ENCODE results near the gene TMCC1.
"Not testable (repeated sequence)": the region's sequence is repeated elsewhere in the genome, so short reads cannot be mapped to it uniquely, and the experiment has no call there.

TMCC1 gene

DNA sequence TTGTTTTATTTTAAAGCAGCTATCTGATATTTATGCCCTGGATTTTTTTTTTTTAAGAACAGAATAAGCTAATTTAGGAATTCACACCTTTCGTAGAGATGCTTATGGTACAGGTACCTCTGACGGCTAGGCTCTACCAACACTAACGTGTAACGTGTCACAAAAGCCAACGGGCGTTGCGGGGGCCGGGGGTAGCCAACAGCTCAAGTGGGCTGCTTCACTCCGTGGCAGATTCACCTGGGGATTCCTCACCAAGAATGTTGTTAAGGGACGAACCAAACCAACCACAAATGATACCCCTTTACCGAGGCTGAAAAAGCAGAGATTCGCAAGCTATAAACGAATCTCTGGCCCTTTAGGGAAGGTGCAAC lies 1.0 kb downstream of the TMCC1 start:
- DNase-seq = no peak

DNA sequence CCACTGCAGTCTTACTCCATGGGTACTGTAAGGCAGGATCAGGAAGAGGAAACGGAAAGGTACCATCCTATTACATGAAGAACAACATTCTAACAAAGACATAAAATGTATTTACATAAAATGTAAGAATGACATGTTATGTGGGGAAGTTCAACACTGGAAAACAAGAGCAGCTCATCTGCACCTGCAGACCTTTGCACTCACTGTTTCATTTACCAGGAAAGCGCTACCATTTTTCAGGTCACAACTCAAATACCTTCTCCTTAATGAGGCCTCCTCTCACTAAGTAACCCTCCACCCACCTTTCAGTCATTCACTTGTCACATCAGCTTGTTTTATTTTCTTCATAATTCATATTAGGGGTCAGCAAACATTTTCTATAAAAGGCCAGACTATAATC lies 2.6 kb downstream of the TMCC1 start:
- DNase-seq = no peak

GRCh38 chr3:129890125-129890524 lies 3.4 kb downstream of the TMCC1 start:
- DNase-seq = no peak

GRCh38 chr3:129888771-129889170 lies 4.7 kb downstream of the TMCC1 start:
- peak; percentile 93 for DNase-seq

GRCh38 chr3:129881261-129881660 lies 12.2 kb downstream of the TMCC1 start:
- DNase-seq = no peak

GRCh38 chr3:129878355-129878754 lies 15.2 kb downstream of the TMCC1 start:
- DNase-seq = no peak

GRCh38 chr3:129874479-129874878 lies 19.0 kb downstream of the TMCC1 start:
- not testable (repeated sequence) for DNase-seq

DNA sequence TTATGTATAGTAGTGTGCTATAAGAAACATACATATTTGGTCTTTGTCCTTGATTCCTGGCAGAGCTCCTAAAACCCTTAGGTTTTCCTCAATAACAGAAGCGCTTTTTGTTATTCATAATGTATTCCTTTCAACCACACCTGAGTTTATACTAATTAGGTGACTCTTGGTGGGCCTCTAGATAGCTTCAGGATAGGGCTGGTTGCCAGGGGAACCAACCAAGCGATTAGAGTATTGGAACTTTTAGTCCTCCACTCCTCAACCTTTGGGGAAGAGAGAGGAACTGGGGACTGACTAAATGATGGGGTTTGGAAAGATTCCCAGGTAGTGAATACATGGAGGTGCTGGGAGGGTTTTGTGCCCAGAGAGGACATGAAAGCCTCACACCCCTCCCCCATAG lies 24.6 kb downstream of the TMCC1 start:
- DNase-seq = no peak

- no peak for DNase-seq
These were observed 25.9 kb downstream of the TMCC1 start for GRCh38 chr3:129867506-129868124.

GRCh38 chr3:129865806-129866205 lies 27.7 kb downstream of the TMCC1 start:
- DNase-seq = no peak

GRCh38 chr3:129864519-129864918 lies 29.0 kb downstream of the TMCC1 start:
- no peak for DNase-seq

DNA sequence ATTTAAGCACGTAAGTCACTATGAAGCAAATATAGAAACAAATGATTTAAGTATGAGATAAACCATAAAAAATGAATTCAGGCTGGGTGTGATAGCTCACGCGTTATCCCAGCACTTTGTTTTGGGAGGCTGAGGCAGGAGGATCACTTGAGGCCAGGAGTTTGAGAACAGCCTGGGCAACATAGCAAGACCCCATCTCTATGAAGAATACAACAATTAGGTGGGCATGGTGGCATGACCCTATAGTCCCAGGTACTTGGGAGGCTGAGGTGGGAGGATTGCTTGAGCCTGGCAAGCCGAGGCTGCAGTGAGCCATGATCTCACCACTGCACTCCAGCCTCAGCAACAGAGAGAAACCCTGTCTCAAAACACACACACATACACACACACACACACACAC lies 34.2 kb downstream of the TMCC1 start:
- DNase-seq = no peak

- DNase-seq = no peak
These were observed 35.6 kb downstream of the TMCC1 start for GRCh38 chr3:129857899-129858298.

GRCh38 chr3:129856790-129857189 lies 36.7 kb downstream of the TMCC1 start:
- not testable (repeated sequence) for DNase-seq

DNA sequence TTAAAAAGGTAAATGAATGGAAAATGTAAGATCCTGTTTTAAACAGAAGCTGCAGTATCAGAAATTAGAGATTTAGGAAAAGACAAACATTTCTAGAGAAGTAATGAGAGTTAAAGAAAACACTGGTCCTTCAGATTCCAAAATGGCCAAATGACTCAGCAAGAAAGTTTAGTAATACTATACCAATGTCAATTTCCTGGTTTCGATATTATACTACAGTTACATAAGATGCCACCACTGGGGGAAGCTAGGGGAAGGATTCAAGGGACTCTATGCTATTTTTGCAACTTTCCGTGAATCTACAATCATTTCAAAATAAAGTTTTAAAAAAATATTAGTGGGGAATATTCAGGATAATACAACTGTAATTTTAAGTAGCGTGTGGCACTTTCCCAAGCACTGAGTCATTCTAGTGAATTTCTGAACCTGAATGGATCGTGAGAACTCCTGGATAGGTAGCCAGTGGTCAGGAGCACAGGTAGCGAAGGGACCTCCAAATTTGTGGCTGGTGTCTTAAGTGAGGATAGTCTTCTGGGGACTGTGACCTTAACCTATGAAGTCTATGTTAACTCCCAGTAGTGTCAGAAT lies 37.6 kb downstream of the TMCC1 start:
- peak; percentile 63 for DNase-seq

GRCh38 chr3:129855170-129855831 lies 38.2 kb downstream of the TMCC1 start:
- peak; percentile 63 for DNase-seq

GRCh38 chr3:129854460-129854859 lies 39.1 kb downstream of the TMCC1 start:
- no peak for DNase-seq

GRCh38 chr3:129845956-129846355 lies 47.6 kb downstream of the TMCC1 start:
- peak; percentile 32 for DNase-seq

- DNase-seq = no peak
These were observed 52.7 kb downstream of the TMCC1 start for GRCh38 chr3:129840707-129841360.

DNA sequence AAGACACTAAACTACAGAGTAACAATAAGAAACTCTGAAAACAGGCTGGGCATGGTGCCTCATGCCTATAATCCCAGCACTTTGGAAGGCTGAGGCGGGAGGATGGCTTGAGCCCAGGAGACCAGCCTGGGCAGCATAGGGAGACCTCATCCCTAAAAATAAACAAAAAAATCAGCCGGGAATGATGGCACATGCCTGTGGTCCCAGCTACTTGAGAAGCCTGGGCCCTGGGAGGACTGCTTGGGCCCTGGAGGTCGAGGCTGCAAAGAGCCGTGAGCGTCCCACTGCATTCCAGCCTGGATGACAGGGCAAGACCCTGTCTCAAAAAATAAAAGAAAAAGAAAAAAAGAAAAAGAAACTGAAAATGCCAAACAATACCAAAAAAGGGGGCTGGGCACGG lies 55.4 kb downstream of the TMCC1 start:
- peak; percentile 30 for DNase-seq

DNA sequence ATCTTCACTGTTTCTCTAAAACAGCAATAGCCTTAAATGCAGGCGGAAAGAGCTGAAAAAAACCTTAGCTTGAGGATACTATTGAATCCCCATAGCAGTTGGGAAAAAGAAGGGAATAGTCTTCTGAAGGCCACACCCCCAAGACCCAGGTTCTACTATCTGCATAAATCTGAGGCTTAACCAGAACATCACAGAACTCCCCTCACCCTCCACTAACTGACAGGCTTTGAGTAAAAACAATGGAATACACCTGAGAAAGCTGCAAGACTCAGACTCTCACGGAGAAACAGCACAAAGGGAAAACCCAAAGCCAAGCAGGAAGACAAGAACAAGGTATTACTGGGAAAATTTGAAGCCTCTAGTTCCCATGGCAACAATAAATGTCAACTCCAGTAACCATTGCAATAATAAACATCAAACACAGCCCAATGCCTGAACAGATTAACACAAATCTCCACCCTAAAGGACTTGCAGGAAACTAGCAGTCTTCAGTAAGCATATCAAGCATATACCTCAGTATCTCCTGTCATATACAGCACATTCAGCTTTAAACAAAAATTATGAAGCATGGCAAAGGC lies 56.4 kb downstream of the TMCC1 start:
- DNase-seq = no peak

DNA sequence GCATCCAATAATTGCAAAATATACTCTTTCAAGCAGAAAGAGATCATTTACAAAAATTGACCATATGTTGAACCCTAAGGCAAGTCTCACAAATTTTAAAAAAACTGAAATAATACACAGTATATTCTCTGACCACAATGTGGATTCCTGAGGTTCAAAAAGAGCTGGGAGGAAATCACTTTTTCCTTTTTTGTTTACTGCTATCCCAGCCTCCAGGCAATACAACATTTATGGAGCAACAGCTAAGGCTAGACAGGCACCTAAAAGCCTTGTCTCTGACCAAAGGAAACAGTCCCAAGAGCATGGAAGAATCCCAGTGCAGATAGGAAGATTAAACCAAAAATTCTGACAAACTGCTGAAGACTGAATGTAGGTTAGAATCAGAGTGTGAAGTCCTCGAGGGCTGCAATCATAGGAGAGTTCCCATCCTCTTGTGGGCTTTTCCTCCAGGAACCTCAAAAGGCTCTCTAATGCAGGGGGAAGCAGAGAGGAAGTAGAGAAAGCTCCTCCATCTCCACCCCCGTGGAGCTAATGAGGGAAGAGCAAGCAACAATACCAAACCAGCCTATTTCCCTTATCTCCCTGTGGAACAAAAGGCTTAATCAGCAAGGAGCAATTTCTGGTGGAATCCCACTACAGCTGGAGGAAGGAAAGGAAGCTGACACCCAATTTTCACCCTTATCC lies 57.0 kb downstream of the TMCC1 start:
- DNase-seq = no peak

GRCh38 chr3:129835198-129835597 lies 58.3 kb downstream of the TMCC1 start:
- DNase-seq = no peak

All from fibroblast of skin of scalp (primary cell).